ENCODE results near the gene ITIH1.

DNA sequence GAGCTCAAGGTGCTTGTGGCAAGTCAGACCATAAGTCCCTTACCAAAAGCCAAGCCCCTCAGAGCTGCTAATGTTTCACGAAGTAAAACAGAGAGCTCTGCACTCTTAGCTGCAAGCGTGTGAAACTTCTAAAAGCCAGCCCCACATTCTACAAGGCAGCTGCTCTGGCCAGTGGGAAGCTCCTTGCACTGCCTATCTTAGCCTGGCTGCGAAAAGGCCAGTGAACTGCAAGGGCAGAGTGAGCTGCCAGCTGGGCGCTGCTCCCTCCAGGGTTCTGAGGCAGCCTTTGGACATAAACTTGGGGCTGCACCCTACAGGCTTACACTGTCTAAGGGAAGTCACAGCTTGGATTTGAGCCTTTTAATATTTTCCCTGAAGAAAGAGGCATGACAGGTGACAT lies 59.6 kb downstream of the ITIH1 start:
- TF ChIP-seq, protein P1, sequence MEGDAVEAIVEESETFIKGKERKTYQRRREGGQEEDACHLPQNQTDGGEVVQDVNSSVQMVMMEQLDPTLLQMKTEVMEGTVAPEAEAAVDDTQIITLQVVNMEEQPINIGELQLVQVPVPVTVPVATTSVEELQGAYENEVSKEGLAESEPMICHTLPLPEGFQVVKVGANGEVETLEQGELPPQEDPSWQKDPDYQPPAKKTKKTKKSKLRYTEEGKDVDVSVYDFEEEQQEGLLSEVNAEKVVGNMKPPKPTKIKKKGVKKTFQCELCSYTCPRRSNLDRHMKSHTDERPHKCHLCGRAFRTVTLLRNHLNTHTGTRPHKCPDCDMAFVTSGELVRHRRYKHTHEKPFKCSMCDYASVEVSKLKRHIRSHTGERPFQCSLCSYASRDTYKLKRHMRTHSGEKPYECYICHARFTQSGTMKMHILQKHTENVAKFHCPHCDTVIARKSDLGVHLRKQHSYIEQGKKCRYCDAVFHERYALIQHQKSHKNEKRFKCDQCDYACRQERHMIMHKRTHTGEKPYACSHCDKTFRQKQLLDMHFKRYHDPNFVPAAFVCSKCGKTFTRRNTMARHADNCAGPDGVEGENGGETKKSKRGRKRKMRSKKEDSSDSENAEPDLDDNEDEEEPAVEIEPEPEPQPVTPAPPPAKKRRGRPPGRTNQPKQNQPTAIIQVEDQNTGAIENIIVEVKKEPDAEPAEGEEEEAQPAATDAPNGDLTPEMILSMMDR (IDR thresholded peaks at IDR 0.05), result no peak
- TF ChIP-seq EZH2phosphoT487 (IDR thresholded peaks at IDR 0.05) (no peak), EZH2 (IDR thresholded peaks at IDR 0.05) (no peak)

All from neural progenitor cell (in vitro differentiated cells).